Measurements from ENCODE around the gene YIPF6.
"Not testable (repeated sequence)": the region's sequence is repeated elsewhere in the genome, so short reads cannot be mapped to it uniquely, and the experiment has no call there.

YIPF6 gene

DNA sequence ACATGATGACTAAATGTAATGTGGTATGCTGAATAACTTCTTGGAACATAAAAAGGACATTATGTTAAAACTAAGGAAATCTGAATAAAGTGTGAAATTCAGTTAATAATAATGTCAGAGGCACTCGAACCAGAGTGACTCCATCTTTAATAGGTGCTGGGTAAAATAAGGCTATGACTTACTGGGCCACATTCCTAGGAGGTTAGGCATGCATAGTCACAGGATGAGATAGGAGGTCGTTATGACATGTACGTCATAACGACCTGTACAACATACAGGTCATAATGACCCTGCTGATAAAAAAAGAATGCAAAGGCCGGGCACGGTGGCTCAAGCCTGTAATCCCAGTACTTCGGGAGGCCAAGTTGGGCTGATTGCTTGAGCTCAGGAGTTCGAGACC lies 36.7 kb upstream of the YIPF6 start:
- no peak overlapping the region for H3K4me3 ChIP-seq (ENCODE audit: control insufficient read depth, low read depth, low read length)
- DNase-seq (ENCODE audit: low read depth), result no peak
- TF ChIP-seq CTCF (IDR thresholded peaks at IDR 0.05; ENCODE audit: control insufficient read depth, insufficient read depth, low read depth, low read length, missing control alignments), result no peak

DNA sequence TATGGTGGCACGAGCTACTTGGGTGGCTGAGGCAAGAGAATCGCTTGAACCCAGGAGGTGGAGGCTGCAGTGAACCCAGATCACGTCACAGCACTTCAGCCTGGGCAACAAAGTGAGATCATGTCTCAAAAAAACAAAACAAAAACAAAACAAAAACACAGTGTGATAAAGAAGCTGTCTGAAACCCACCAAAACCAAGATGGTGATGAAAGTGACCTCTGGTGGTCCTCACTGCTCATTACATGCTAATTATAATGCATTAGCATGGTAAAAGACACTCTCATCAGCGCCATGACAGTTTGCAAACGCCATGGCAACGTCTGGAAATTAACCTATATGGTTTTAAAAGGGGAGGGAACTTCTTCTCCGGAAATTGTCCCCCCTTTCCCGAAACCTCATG lies 36.2 kb upstream of the YIPF6 start:
- peak; percentile 41 for TF ChIP-seq CTCF (IDR thresholded peaks at IDR 0.05; ENCODE audit: control insufficient read depth, insufficient read depth, low read depth, low read length, missing control alignments)
- DNase-seq (ENCODE audit: low read depth), result no peak
- no peak overlapping the region for H3K4me3 ChIP-seq (ENCODE audit: control insufficient read depth, low read depth, low read length)

DNA sequence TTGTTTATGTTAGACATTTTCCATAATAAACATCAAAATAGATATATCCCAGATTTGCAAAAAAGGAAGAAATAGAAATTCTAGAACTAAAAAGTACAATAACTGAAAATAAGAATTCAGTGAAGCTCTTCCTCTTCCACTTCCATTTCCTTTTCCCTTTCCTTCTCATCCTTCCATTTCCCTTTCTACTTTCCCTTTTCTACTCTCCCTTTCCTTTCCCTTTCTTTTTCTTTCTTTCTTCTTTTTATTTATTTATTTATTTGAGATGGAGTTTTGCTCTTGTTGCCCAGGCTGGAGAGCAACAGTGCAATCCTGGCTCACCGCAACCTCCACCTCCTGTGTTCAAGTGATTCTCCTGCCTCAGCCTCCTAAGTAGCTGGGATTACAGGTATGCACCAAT lies 35.0 kb upstream of the YIPF6 start:
- TF ChIP-seq CTCF (IDR thresholded peaks at IDR 0.05; ENCODE audit: control insufficient read depth, insufficient read depth, low read depth, low read length, missing control alignments), result no peak
- H3K4me3 ChIP-seq (ENCODE audit: control insufficient read depth, low read depth, low read length), result no peak overlapping the region
- DNase-seq (ENCODE audit: low read depth), result no peak

DNA sequence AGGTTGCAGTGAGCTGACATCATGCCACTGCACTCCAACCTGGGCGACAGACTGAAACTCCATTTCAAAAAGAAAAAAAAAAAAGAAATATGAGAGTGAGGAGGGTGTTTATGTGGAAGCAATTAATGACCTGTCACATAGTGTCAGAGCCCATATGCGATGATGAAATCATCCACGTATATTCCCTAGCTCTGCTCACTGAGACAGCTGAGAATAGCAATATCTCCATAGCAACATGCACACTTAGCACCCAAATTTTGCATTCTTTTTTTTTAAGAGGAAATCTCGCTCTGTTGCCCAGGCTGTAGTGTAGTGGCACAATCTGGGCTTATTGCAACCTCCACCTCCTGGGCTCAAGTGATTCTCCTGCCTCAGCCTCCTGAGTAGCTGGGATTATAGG lies 34.1 kb upstream of the YIPF6 start:
- H3K4me3 ChIP-seq (ENCODE audit: control insufficient read depth, low read depth, low read length), result no peak overlapping the region
- no peak for DNase-seq (ENCODE audit: low read depth)
- no peak for TF ChIP-seq CTCF (IDR thresholded peaks at IDR 0.05; ENCODE audit: control insufficient read depth, insufficient read depth, low read depth, low read length, missing control alignments)

GRCh38 chrX:68480969-68481368 lies 17.9 kb upstream of the YIPF6 start:
- no peak for TF ChIP-seq CTCF (IDR thresholded peaks at IDR 0.05; ENCODE audit: control insufficient read depth, insufficient read depth, low read depth, low read length, missing control alignments)
- H3K4me3 ChIP-seq (ENCODE audit: control insufficient read depth, low read depth, low read length), result no peak overlapping the region
- no peak for DNase-seq (ENCODE audit: low read depth)

DNA sequence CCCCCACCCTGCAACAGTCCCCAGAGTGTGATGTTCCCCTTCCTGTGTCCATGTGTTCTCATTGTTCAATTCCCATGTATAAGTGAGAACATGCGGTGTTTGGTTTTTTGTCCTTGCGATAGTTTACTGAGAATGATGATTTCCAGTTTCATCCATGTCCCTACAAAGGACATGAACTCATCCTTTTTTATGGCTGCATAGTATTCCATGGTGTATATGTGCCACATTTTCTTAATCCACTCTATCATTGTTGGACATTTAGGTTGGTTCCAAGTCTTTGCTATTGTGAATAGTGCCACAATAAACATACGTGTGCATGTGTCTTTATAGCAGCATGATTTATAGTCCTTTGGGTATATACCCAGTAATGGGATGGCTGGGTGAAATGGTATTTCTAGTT lies 12.7 kb upstream of the YIPF6 start:
- DNase-seq (ENCODE audit: low read depth); H3K4me3 ChIP-seq (ENCODE audit: control insufficient read depth, low read depth, low read length): not testable (repeated sequence)

- no peak overlapping the region for H3K4me3 ChIP-seq (ENCODE audit: control insufficient read depth, low read depth, low read length)
- TF ChIP-seq CTCF (IDR thresholded peaks at IDR 0.05; ENCODE audit: control insufficient read depth, insufficient read depth, low read depth, low read length, missing control alignments), result no peak
- DNase-seq (ENCODE audit: low read depth), result no peak
Measured at GRCh38 chrX:68487254-68487653, 11.6 kb upstream of the YIPF6 start.

All from AG09309 (cell line).